GM12873 (cell line): Measurements from ENCODE around the gene CLDN4.

Experiments used
- TF ChIP-seq, protein P1 (sequence below): IDR thresholded peaks from 2 replicates; pipeline ENCODE4 v1.5.1; 2012; ENCODE audit warnings: low read depth, mild to moderate bottlenecking, moderate library complexity, low read length, control low read depth; ENCODE audit not compliant: insufficient read depth; ENCODE audit errors: missing control alignments

CLDN4 gene

DNA sequence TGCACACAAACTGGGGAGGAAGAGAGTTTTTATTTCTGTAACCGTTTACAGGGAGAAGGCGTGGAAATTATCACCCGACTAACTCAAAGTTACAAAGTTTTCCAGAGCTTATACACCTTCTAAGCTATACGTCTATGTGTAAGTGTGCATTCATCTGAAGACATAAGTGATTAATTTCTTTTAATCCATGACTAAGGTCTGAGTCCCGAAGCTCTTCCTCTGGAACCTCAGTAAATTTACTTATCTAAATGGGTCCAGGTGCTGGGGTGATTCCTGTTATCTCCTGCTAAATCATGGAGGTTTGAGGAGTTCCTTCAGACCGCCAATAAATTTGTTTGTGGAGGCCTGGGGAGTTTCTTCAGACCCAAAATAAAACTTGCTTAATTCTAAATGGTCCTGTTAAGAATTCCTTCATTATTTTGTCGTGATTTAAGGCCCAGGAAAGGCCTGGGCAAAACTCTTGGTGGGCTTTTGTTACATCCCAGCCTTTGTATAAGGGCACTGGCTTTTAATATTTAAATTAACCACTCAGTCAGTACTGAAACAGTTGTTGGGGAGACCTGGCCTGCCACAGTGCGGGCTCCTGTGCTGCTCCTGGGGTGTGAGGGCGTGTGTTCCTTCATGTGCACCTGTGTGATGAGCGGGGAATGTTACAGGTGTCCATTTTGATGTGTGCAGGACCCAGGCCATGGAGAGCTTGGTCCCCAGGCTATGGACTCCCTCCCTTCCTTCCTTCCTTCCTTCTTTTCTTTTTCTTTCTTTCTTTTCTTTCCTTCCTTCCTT lies 17.3 kb downstream of the CLDN4 start:
- TF ChIP-seq, protein P1, sequence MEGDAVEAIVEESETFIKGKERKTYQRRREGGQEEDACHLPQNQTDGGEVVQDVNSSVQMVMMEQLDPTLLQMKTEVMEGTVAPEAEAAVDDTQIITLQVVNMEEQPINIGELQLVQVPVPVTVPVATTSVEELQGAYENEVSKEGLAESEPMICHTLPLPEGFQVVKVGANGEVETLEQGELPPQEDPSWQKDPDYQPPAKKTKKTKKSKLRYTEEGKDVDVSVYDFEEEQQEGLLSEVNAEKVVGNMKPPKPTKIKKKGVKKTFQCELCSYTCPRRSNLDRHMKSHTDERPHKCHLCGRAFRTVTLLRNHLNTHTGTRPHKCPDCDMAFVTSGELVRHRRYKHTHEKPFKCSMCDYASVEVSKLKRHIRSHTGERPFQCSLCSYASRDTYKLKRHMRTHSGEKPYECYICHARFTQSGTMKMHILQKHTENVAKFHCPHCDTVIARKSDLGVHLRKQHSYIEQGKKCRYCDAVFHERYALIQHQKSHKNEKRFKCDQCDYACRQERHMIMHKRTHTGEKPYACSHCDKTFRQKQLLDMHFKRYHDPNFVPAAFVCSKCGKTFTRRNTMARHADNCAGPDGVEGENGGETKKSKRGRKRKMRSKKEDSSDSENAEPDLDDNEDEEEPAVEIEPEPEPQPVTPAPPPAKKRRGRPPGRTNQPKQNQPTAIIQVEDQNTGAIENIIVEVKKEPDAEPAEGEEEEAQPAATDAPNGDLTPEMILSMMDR = no peak

DNA sequence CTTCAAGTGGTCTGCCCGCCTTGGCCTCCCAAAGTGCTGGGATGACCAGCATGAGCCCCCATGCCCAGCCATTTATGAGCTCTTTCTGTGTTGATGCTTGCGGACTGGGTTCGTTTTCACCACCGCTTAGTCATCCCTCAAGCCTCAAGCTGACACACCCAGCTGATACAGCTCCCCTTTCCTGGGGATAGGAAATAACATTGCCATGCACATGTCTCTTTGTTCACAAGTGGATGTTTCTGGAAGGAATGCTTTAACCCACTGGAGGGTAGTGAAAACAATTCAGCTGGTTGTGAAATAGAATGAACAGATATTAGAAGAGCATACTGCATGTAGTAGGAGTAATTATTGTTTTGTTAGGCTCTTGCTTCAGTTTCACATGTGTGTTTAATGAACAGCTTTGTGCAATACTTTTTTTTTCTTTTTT lies 20.0 kb downstream of the CLDN4 start:
- TF ChIP-seq, protein P1 = no peak

DNA sequence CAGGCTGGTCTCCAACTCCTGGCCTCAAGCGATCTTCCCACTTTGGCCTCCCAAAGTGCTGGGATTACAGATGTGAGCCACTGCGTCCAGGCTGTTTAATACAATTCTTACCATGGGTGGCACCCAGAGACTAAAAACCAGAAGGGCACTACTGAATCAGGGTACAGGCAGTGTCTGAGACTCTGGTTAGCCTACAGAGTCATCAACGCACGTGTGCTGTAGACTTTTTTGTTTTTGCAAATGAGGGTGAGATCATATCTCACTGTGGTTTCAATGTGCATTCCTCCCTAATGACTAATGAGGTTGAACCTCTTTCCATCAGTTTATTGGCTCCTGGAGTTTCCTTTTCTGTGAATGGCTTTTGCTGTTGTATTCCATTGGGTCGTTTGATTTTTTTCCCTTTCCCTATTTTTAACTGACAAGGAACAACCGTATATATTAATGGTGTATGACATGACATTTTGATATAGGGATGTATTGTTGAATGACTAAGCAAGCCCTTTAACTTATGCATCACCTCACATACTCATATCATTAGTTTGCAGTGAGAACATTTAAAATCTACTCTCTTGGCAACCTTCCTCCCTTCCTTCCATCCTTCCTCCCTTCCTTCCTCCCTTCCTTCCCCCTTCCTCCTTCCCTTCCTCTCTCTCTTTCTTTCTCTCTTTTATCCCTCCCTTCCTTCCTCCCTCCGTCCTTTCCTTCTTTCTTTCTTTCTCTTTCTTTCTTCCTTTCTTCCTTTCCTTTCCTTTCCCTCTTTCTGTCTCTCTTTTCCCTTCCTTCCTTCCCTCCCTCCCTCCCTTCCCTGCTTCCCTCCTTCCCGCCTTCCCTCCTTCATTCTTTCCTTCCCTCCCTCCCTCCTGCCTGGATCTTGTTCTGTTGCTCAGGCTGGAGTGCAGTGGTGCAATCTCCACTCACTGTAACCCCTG lies 20.9 kb downstream of the CLDN4 start:
- TF ChIP-seq, protein P1 = no peak

DNA sequence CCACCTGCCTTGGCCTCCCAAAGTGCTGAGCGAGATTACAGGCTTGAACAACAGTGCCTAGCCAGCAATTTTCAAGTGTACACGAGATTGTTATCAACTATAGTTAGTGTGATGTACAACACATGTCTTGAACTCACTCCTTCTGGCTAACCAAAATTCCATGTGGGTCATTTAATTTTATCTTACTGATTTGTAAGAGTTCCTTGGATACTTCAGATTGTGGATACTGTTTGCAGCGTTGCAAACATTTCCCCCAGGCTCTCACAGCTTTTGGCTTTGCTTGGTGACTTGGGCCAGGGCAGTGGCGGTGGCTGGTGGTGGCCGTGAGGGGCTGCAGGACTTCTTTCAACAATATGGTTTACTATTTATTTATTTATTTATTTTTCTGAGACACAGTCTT lies 21.7 kb downstream of the CLDN4 start:
- TF ChIP-seq, protein P1 = no peak

DNA sequence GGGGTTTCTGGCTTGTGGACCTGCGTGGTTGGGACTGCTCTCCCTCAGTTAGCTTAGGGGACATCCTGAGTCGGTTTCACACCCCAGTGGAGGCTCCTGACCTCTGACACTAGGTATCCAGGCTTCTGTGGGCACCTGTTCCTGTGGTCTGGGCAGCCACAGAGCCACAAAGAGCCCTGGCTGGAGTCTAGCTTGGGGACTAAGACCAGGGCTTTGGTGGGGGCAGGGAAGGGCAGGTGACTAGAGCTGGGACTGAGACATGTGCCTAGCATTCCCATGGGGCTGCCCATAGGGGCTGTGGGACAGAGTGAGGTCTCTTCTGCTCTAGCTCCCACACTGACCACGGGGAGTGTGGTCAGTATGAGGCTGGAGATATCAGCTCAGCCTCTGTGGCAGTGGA lies 26.1 kb downstream of the CLDN4 start:
- TF ChIP-seq, protein P1 = no peak

DNA sequence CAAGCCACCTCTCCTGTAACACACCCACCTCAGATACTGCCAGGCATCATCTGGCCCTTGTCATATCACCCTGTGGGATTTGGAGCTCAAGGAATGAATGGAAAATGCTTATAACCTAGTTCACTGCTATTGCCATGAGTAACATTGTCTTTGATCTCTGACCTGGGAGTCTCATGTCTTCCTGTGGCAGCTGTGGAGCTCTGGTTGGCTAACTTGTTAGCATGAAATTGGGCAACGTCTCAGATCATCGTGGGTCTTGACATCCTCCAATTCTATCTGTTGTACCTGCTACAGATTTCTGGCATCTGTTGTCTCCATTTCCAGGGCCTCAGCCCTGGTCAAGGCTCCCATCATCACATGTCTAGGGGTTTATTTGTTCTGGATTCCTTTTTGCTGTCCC lies 28.0 kb downstream of the CLDN4 start:
- TF ChIP-seq, protein P1 = no peak

DNA sequence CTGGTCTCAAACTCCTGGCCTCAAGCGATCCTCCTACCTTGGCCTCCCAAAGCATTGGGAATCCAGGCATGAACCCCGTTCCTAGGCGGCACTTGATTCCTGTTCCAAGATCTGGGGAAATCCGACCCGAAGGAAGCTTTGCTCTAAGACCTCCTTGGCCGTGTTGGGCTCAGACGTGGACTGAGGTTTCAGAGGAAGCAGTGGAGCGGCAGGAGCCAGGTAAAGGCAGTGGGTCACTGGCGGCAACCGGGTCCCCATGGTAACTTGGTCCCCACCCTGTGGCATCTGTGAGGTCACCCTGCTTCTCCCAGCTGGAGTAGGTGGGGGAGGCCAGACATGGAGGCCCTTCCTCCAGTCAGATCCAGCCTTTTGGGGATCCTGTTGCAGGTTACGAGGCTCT lies 30.1 kb downstream of the CLDN4 start, which contains the start of gene TMEM270:
Gene TMEM270, plus strand, starts transcription at position 301 of the 400 bp plus-strand sequence. Its CDS starts 36 bp downstream, at position 337.
- TF ChIP-seq, protein P1 = no peak
